Ectodermal cell (in vitro differentiated cells): ENCODE results near the gene ROR1.

Source experiments
- H3K27ac ChIP-seq: 2 replicates; pipeline ENCODE4 v1.7.0; 2013; ENCODE audit warnings: mild to moderate bottlenecking, low read depth, low read length; ENCODE audit not compliant: insufficient read depth, poor library complexity, severe bottlenecking
- H3K27me3 ChIP-seq: 2 replicates; pipeline ENCODE4 v1.7.0; 2013; ENCODE audit warnings: mild to moderate bottlenecking, low read length; ENCODE audit not compliant: insufficient read depth, control insufficient read depth, poor library complexity, severe bottlenecking
- H3K36me3 ChIP-seq: one replicate; pipeline ENCODE4 v1.7.0; 2013; ENCODE audit warnings: low read length; ENCODE audit not compliant: control insufficient read depth, insufficient read depth
- H3K4me1 ChIP-seq: one replicate; pipeline ENCODE4 v1.7.0; 2013; ENCODE audit warnings: low read length; ENCODE audit not compliant: control insufficient read depth, insufficient read depth
- H3K4me3 ChIP-seq: 2 replicates; pipeline ENCODE4 v1.7.0; 2013; ENCODE audit warnings: low read depth, low read length, control low read depth; ENCODE audit not compliant: insufficient read depth
- H3K9me3 ChIP-seq: 2 replicates; pipeline ENCODE4 v1.7.0; 2013; ENCODE audit warnings: mild to moderate bottlenecking, low read length, moderate library complexity; ENCODE audit not compliant: control insufficient read depth
- WGBS, 2 experiments: methylation state at CpG; one replicate each; pipeline ENCODE4 v1.1.7; 2013; ENCODE audit warnings: missing lambda C conversion rate in 2 of 2; 5-methylcytosine and 5-hydroxymethylcytosine counted together

ROR1 gene

DNA sequence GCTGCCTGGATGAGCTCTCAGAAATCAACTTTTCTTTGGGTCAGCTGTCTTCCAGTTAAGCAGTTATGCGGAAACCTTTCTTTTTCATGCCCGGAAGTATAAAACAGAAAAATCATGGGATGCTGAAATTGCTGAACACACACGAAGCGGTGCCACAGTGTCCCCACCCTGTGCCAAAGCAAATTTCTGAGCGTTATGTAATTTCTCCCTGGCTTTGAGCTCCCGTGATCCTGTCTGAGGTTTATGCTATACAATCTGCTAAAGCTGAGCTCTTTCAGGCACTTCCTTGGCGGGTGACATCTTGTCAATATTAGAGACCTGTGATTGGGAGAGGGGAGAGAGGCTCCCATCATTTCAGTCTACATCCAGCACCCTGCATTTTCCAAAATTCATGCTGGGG is 201.7 kb downstream of the ROR1 start:
- Histone ChIP-seq H3K36me3 (no peaks in the 10 kb centered on the region), H3K27me3 (no peaks in the 10 kb centered on the region), H3K4me3 (no peak overlapping the region), H3K9me3 (no peaks in the 10 kb centered on the region), H3K27ac (no peak overlapping the region), H3K4me1 (peaks cover 4% of the 10 kb centered on the region)
- 90% methylated on average over 7 of the region's 7 CpGs for WGBS, 2 experiments

DNA sequence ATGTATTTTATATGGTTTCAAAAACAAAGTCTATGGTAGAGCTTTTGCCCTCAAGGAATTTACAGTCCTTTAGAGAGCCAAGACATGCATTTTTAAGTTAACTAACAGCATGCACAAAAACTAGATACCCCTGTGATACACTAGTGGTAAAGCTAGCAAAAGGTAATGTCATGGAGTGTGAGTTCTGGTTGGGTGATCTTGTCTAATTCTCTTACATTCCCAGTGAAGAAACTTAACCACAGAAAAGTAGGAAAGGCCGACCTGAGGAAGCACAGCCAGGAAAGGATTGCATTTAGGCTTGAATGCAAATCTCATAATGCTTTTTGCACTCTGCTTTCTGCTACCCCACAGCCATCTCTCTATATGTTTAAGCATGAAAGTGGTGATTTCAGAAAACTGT is 202.2 kb downstream of the ROR1 start:
- H3K4me1 ChIP-seq: peaks cover 4% of the 10 kb centered on the region
- H3K36me3 ChIP-seq: no peaks in the 10 kb centered on the region
- no peaks in the 10 kb centered on the region for H3K27me3 ChIP-seq
- no peak overlapping the region for H3K27ac ChIP-seq
- WGBS, 2 experiments: 89 to 93% methylated on average over 1 of the region's 1 CpG
- H3K9me3 ChIP-seq: no peaks in the 10 kb centered on the region
- H3K4me3 ChIP-seq: no peak overlapping the region

DNA sequence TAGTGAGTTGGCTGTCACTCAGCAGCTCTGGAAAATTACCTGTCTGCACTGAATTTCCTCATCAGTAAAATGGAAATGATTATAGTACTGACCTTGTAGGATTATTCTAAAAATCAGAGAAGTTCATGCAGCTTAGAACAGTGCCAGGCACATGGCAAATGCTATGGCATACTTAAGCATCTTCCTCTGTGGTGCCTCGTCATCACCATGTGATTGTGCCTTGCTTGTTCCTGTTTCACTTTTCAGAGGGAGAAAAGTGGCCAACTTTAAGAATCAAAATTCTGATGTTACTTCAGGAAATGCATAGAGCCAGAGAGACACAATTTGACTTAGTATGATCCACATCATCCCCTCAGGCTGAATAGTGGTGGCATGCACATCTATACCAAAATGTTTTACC is 203.6 kb downstream of the ROR1 start:
- no peaks in the 10 kb centered on the region for H3K4me1 ChIP-seq
- no peak overlapping the region for H3K27ac ChIP-seq
- no peak overlapping the region for H3K4me3 ChIP-seq
- H3K27me3 ChIP-seq: no peaks in the 10 kb centered on the region
- H3K36me3 ChIP-seq: no peaks in the 10 kb centered on the region
- WGBS, 2 experiments: 94 to 95% methylated on average over 1 of the region's 1 CpG
- no peaks in the 10 kb centered on the region for H3K9me3 ChIP-seq

DNA sequence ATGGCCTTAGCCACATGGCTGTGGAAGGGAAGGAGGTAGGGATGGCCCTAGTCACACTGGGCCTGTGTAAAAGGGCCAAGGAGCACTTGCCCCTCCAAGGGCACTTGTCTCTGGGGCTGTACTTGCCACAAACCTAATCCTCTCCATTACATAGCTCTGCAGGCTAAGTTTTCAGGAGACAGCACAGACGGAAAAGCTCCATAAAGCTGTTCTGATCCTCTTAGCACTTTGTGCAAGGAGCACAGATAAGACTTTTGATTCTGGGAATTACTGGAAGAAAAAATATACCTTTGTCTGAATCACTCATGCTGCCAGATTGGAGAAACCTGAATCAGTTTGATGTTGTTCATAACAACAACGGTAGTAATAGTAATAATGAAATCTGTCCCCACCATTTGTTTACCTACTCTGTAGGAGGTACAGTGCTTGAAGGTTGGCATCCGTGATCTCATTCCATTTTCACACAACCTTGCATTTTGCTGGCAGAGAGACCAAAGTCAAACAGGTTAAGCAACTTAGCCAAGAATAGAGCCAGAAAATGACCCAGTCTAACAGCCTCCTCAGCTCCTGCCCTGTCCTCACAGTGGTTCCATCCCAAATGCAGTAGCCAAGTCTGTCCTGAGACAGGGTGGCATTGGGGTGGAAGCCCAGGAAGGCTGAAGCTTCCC is 207.1 kb downstream of the ROR1 start:
- Histone ChIP-seq H3K27ac (no peak overlapping the region), H3K4me1 (no peaks in the 10 kb centered on the region), H3K4me3 (no peak overlapping the region), H3K9me3 (no peaks in the 10 kb centered on the region), H3K36me3 (no peaks in the 10 kb centered on the region), H3K27me3 (no peaks in the 10 kb centered on the region)
- WGBS, 2 experiments: 91 to 96% methylated on average over 3 of the region's 3 CpGs

DNA sequence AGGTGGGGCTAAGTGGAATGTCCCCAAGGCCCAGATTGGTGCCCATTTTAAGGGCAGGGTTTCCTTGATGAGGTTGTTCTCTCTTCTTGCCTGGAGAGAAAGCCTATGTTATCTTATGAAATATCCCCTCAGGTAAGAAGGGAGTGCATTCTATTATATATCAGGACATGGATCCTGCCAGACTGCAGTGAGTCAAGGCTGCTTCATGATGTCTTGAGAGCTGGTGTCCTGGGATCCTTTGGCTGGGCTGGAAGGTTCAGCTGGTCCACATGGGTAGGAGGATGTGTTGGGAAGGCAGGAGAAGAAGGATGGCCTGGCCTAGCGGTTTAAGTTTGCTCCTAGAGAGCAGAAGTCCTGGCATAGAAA is 207.6 kb downstream of the ROR1 start:
- H3K9me3 ChIP-seq: no peaks in the 10 kb centered on the region
- 100% methylated on average over 1 of the region's 1 CpG for WGBS, 2 experiments
- no peak overlapping the region for H3K27ac ChIP-seq

DNA sequence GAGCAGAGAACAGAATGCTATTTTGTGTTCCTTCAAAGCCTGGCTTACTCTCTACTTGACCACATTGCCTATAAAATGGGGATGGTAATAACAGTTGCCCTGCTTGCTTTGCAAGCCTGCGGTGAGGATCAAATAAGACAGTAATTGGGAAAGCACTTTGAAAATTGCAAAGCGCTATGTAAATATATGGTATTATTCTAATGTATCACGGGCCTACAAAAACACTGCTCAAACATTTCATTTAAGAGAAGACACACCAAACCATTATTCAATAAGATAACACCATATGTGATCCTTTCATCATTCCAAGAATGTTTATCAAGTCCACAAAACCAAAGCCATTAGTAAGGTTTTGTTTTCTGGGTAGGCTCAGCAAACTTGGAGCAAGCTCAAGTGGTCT is 208.4 kb downstream of the ROR1 start:
- Histone ChIP-seq H3K27me3 (no peaks in the 10 kb centered on the region), H3K4me1 (no peaks in the 10 kb centered on the region), H3K27ac (no peak overlapping the region), H3K9me3 (no peaks in the 10 kb centered on the region), H3K4me3 (no peak overlapping the region), H3K36me3 (no peaks in the 10 kb centered on the region)
- 93 to 96% methylated on average over 2 of the region's 3 CpGs for WGBS, 2 experiments

More for the DNA sequence above, 207.6 kb downstream of the ROR1 start:
- no peak overlapping the region for H3K4me3 ChIP-seq
- no peaks in the 10 kb centered on the region for H3K27me3 ChIP-seq
- H3K36me3 ChIP-seq: no peaks in the 10 kb centered on the region
- no peaks in the 10 kb centered on the region for H3K4me1 ChIP-seq

DNA sequence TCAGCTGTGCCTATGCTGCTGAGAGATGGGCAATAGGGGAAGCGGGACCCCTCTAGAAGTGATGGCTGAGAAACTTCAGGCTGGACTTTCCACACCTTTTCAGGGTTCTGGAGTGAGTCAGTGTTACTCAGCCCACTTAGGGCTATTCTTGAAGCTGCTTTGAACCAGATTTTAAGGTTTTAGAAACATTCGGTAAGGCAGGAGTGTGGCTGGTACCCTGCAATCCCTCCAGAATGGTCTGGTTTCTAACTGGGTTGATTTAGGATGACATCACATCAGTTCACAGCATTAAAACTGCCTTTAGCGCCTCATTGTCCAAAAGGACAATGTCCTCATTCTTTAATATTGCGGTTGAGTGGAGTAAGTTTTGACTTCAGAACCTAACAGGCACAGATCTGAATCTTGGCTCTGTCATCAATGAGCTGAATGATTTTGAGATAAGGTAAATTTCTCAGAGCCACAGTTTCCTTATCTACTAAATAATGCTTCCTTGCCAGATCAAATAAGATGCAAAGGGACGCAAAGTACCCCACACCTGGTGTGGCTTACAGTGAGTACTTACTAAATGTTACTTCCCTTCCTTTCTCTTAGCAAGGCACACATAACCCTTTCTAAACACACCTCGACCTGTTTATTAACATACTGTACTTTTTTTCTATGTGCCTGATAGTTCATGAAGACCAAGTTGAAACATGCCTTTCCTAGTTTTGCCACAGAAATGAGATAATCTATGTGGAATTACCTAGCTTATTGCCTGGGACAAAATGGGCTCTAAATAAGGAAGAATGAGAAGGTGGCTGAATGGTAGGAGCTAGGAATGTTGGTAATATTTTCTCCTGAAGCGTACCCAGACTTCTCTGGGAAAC is 209.8 kb downstream of the ROR1 start:
- H3K9me3 ChIP-seq: peaks cover 2% of the 10 kb centered on the region
- no peaks in the 10 kb centered on the region for H3K27me3 ChIP-seq
- no peaks in the 10 kb centered on the region for H3K36me3 ChIP-seq
- no peaks in the 10 kb centered on the region for H3K4me1 ChIP-seq
- H3K4me3 ChIP-seq: no peak overlapping the region
- H3K27ac ChIP-seq: no peak overlapping the region
- whole genome bisulfite sequencing, 2 experiments: 88 to 90% methylated on average over 6 to 7 of the region's 7 CpGs

DNA sequence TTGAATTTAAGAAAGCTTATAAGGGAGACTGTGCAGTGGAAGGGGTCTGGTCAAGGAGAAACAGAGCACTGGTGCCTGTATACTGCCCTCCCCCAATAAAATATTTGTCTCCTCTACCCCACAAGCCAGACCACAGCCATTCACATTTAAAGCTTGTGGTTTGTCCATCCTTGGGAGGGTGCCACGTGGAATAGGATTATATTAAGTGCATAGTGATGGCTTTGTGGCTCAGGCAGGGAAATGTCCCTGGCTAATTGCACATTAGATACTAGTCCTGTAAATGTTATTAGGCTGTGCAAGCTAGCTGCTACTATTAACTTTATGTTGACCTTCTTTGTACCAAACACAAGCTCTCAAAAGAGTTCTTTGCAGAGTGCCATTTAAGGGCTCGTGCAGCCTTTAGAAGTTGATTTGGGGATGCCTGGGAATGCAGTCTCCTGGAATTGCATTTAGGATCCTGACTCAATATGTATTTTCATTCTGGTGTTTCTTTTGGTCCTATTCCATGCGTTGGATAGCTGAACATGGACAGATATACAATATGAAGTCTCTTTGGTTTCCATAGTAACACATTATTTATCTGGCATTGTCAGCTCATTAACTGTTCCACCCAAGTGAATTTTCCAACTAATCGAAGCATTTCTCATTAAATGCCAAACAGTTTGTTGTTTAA is 210.6 kb downstream of the ROR1 start:
- Histone ChIP-seq H3K36me3 (no peaks in the 10 kb centered on the region), H3K27me3 (no peaks in the 10 kb centered on the region), H3K9me3 (peaks cover 2% of the 10 kb centered on the region), H3K27ac (no peak overlapping the region), H3K4me1 (no peaks in the 10 kb centered on the region), H3K4me3 (no peak overlapping the region)
- 75 to 86% methylated on average over 3 to 4 of the region's 4 CpGs for WGBS, 2 experiments

DNA sequence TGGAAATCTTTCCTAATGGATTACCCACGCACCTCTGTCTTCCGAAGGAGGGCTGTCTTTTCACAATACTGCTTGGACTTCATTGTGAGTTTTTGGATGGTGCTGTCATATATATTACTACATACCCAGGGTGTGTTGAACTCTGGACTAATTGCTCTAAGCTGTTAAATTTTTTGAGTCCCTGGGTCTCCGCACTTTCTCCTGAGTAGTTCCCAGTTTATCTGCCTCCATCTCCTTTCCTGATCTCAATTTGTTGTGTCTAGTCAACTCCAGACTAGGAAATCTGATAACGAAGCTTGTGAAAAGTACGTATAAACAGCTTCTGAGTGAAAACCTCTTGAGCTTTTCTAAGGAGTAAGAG is 211.1 kb downstream of the ROR1 start:
- Histone ChIP-seq H3K27ac (no peak overlapping the region), H3K9me3 (peaks cover 2% of the 10 kb centered on the region), H3K36me3 (no peaks in the 10 kb centered on the region), H3K4me3 (no peak overlapping the region), H3K27me3 (no peaks in the 10 kb centered on the region), H3K4me1 (no peaks in the 10 kb centered on the region)
- WGBS, 2 experiments: 97 to 98% methylated on average over 5 of the region's 5 CpGs

DNA sequence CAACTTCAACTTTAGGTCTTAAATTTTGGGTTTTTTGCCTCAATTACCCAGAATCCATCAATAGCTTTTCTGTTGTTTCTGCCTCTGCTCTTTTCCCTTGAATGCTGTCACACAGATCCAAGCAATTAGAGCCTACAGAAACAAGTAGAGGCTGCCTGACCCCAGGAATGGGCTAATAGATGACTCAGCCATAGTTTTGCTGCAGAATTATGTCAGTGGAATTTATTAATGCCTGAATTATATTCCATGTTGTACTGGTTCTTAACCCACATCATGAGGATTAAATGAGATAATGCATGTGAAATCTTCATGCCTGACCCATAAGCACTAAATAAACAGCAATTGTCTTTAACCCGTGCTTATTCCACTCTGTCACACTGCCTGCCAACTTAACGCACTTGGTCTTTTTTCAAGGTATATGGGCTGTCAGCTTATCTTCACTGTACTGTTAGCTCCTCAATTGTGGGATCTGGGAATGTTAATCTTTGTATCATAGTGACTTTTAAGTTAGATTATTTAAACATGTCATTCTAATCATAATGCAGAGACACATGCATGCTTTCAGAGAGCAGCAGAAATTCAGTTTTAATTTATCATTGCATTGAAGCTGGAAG is 213.3 kb downstream of the ROR1 start:
- Histone ChIP-seq H3K4me3 (no peak overlapping the region), H3K36me3 (no peaks in the 10 kb centered on the region), H3K27me3 (no peaks in the 10 kb centered on the region), H3K27ac (no peak overlapping the region), H3K4me1 (no peaks in the 10 kb centered on the region), H3K9me3 (peaks cover 2% of the 10 kb centered on the region)
- 85 to 90% methylated on average over 2 of the region's 2 CpGs for WGBS, 2 experiments
